Urinary bladder (tissue), 4 donors: ENCODE measurements around the gene AFF3. TPM values are rescaled to one million over a fixed set of nuclear protein-coding genes. Genes with fewer than 3 reads are reported as not detected.
"Not testable (repeated sequence)": the region's sequence is repeated elsewhere in the genome, so short reads cannot be mapped to it uniquely, and the experiment has no call there.

Source experiments
- DNase-seq: peaks from one replicate; pipeline ENCODE4 v3.0.0-alpha.2; 2015; ENCODE audit errors: extremely low spot score
- H3K27ac ChIP-seq: one replicate; pipeline ENCODE4 v1.5.1; 2013; ENCODE audit warnings: low read depth, mild to moderate bottlenecking, moderate library complexity
- H3K36me3 ChIP-seq: one replicate; pipeline ENCODE4 v1.6.1; 2013; ENCODE audit warnings: mild to moderate bottlenecking, moderate library complexity; ENCODE audit not compliant: insufficient read depth
- H3K4me1 ChIP-seq: one replicate; pipeline ENCODE4 v1.6.1; 2013; ENCODE audit warnings: mild to moderate bottlenecking, moderate library complexity; ENCODE audit not compliant: insufficient read depth
- H3K4me3 ChIP-seq: one replicate; pipeline ENCODE4 v1.5.1; 2013; ENCODE audit warnings: low read depth, low read length
- WGBS: extraction: QIAGEN DNeasy Blood & Tissue Kit; methylation state at CpG from one replicate; pipeline ENCODE4 v1.1.7; 2013; 5-methylcytosine and 5-hydroxymethylcytosine counted together
- polyA plus RNA-seq: library from polyadenylated mRNA; stranded (reverse); fragments of 200-250 nt; gene quantifications from one replicate; pipeline ENCODE4 v1.2.3, GENCODE V29; 2013
- total RNA-seq: library from RNA; depleted of rRNA; stranded (reverse); fragments of >200 nt; gene quantifications from one replicate; pipeline ENCODE4 v1.2.3, GENCODE V29; 2014
- donor health status: healthy with polysubstance abuse.
- donor health status: healthy.

The AFF3 gene
- total and polyA plus RNA-seq, 2 donors, result 15.1 to 43.5 TPM

GRCh38 chr2:100174026-100174431, 31.6 kb upstream of the AFF3 start:
- WGBS, result 29% methylated on average over 6 of the region's 6 CpGs
- Histone ChIP-seq H3K36me3 (no peaks in the 10 kb centered on the region), H3K4me3 (no peak overlapping the region), H3K27ac (no peak overlapping the region), H3K4me1 (no peaks in the 10 kb centered on the region)
- no peak for DNase-seq

GRCh38 chr2:100166701-100167100, 24.3 kb upstream of the AFF3 start:
- no peak for DNase-seq
- WGBS, result 93% methylated on average over 6 of the region's 6 CpGs

GRCh38 chr2:100163605-100164004, 21.2 kb upstream of the AFF3 start:
- Histone ChIP-seq H3K4me3 (no peak overlapping the region), H3K36me3 (no peaks in the 10 kb centered on the region), H3K4me1 (no peaks in the 10 kb centered on the region), H3K27ac (no peak overlapping the region)
- DNase-seq, result no peak

More at GRCh38 chr2:100166701-100167100, 24.3 kb upstream of the AFF3 start:
- Histone ChIP-seq H3K4me1 (no peaks in the 10 kb centered on the region), H3K4me3 (no peak overlapping the region), H3K36me3 (no peaks in the 10 kb centered on the region), H3K27ac (no peak overlapping the region)

GRCh38 chr2:100161945-100162620, 19.7 kb upstream of the AFF3 start:
- Histone ChIP-seq H3K27ac (no peak overlapping the region), H3K4me1 (no peaks in the 10 kb centered on the region), H3K36me3 (no peaks in the 10 kb centered on the region), H3K4me3 (no peak overlapping the region)
- no peak for DNase-seq

GRCh38 chr2:100160396-100160795, 18.0 kb upstream of the AFF3 start:
- no peak overlapping the region for H3K4me3 ChIP-seq
- no peaks in the 10 kb centered on the region for H3K4me1 ChIP-seq
- no peak for DNase-seq
- WGBS, result 92% methylated on average over 1 of the region's 1 CpG
- no peak overlapping the region for H3K27ac ChIP-seq
- H3K36me3 ChIP-seq, result no peaks in the 10 kb centered on the region

- not testable (repeated sequence) for H3K36me3 ChIP-seq, H3K27ac ChIP-seq, DNase-seq, H3K4me3 ChIP-seq, H3K4me1 ChIP-seq
- 95% methylated on average over 4 of the region's 4 CpGs for WGBS
Observed at GRCh38 chr2:100151832-100152231, 9.4 kb upstream of the AFF3 start.

GRCh38 chr2:100151310-100151709, 8.9 kb upstream of the AFF3 start:
- Histone ChIP-seq H3K4me3 (no peak overlapping the region), H3K4me1 (no peaks in the 10 kb centered on the region), H3K27ac (no peak overlapping the region), H3K36me3 (no peaks in the 10 kb centered on the region)
- WGBS, result 94% methylated on average over 3 of the region's 3 CpGs
- no peak for DNase-seq

GRCh38 chr2:100148883-100149282, 6.5 kb upstream of the AFF3 start:
- no peaks in the 10 kb centered on the region for H3K4me1 ChIP-seq
- H3K27ac ChIP-seq, result no peak overlapping the region
- no peak for DNase-seq
- no peaks in the 10 kb centered on the region for H3K36me3 ChIP-seq
- no peak overlapping the region for H3K4me3 ChIP-seq
- WGBS, result 89% methylated on average over 4 of the region's 4 CpGs

- Histone ChIP-seq H3K36me3 (no peaks in the 10 kb centered on the region), H3K27ac (no peak overlapping the region), H3K4me3 (no peak overlapping the region), H3K4me1 (no peaks in the 10 kb centered on the region)
- DNase-seq, result no peak
- 78% methylated on average over 2 of the region's 2 CpGs for whole genome bisulfite sequencing
Observed at GRCh38 chr2:100146657-100146960, 4.2 kb upstream of the AFF3 start.

GRCh38 chr2:100145893-100146656, 3.7 kb upstream of the AFF3 start:
- Histone ChIP-seq H3K4me1 (no peaks in the 10 kb centered on the region), H3K27ac (no peak overlapping the region), H3K36me3 (no peaks in the 10 kb centered on the region), H3K4me3 (no peak overlapping the region)
- no peak for DNase-seq
- 94% methylated on average over 11 of the region's 11 CpGs for WGBS

GRCh38 chr2:100143286-100143685, 896 bp upstream of the AFF3 start:
- H3K4me3 ChIP-seq, result no peak overlapping the region
- no peaks in the 10 kb centered on the region for H3K36me3 ChIP-seq
- no peak for DNase-seq
- H3K27ac ChIP-seq, result no peak overlapping the region
- WGBS, result 93% methylated on average over 6 of the region's 6 CpGs
- no peaks in the 10 kb centered on the region for H3K4me1 ChIP-seq

- no peaks in the 10 kb centered on the region for H3K36me3 ChIP-seq
- H3K4me1 ChIP-seq, result no peaks in the 10 kb centered on the region
- WGBS, result 94% methylated on average over 3 of the region's 3 CpGs
- H3K4me3 ChIP-seq, result no peak overlapping the region
- no peak overlapping the region for H3K27ac ChIP-seq
- no peak for DNase-seq
Observed at GRCh38 chr2:100141906-100142305, 484 bp downstream of the AFF3 start.

- Histone ChIP-seq H3K36me3 (no peaks in the 10 kb centered on the region), H3K4me1 (no peaks in the 10 kb centered on the region), H3K27ac (no peak overlapping the region), H3K4me3 (no peak overlapping the region)
- DNase-seq, result no peak
- 89% methylated on average over 3 of the region's 3 CpGs for WGBS
Observed at GRCh38 chr2:100140582-100140981, 1.8 kb downstream of the AFF3 start.

GRCh38 chr2:100137866-100138570, 4.4 kb downstream of the AFF3 start:
- H3K27ac ChIP-seq, result no peak overlapping the region
- H3K4me1 ChIP-seq, result no peaks in the 10 kb centered on the region
- DNase-seq, result no peak
- no peak overlapping the region for H3K4me3 ChIP-seq
- no peaks in the 10 kb centered on the region for H3K36me3 ChIP-seq
- WGBS, result 62% methylated on average over 5 of the region's 5 CpGs
